ENCODE results near the gene ADGRG3. TPM values are rescaled to one million over a fixed set of nuclear protein-coding genes. Genes with fewer than 3 reads are reported as not detected.

The ADGRG3 gene
- total RNA-seq, 1 donor from 2014 or later: not detected

DNA sequence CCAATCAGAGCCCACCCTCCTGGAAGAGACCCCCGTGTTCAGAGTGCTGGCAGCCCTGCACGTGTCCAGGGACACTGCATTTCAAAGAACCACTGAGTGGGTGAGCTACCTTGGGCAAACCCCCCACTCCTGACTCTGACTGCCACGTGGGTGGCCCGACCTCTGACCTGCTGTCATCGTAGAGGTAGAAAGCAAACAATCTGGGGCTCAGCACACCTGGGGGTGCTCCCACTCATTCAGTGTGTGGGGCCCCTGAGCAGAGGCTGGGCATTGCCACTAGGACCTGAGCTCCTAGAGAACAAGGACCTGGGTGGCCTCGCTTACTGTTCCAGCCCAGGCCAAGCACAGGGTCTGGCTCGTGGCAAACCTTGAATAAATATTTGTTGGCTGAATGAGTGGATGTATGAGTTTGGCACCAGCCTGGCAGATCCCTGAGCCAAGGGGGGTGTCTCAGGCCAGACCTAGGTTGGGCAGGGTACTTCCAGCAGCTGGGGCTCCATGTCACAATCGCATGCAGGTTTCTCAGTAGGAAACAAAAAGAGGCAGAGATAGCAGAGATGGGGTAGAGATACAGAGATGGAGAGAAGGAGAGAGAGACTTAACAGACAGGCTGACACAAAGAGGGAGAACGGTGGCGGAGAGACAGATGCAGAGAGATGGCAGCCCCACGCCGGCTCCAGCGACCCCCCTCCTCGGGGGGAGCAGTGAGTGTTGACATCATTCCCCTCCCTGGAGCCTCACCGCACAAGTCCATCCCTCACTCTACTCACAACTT is 21.1 kb downstream of the ADGRG3 start:
- no peaks in the 10 kb centered on the region for H3K36me3 Mint-ChIP-seq (ENCODE audit: low read depth)
- no peak overlapping the region for H3K27ac Mint-ChIP-seq (ENCODE audit: unreplicated experiment)
- peaks cover 2% of the 10 kb centered on the region for H3K9me3 Mint-ChIP-seq
- TF ChIP-seq, protein P1, sequence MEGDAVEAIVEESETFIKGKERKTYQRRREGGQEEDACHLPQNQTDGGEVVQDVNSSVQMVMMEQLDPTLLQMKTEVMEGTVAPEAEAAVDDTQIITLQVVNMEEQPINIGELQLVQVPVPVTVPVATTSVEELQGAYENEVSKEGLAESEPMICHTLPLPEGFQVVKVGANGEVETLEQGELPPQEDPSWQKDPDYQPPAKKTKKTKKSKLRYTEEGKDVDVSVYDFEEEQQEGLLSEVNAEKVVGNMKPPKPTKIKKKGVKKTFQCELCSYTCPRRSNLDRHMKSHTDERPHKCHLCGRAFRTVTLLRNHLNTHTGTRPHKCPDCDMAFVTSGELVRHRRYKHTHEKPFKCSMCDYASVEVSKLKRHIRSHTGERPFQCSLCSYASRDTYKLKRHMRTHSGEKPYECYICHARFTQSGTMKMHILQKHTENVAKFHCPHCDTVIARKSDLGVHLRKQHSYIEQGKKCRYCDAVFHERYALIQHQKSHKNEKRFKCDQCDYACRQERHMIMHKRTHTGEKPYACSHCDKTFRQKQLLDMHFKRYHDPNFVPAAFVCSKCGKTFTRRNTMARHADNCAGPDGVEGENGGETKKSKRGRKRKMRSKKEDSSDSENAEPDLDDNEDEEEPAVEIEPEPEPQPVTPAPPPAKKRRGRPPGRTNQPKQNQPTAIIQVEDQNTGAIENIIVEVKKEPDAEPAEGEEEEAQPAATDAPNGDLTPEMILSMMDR (conservative IDR thresholded peaks at IDR 0.05): no peak
- DNase-seq (ENCODE audit: low read depth, low spot score): no peak
- H3K4me1 Mint-ChIP-seq: peaks cover 6% of the 10 kb centered on the region
- H3K27me3 Mint-ChIP-seq (ENCODE audit: low read depth): no peaks in the 10 kb centered on the region
- no peak overlapping the region for H3K4me3 Mint-ChIP-seq

DNA sequence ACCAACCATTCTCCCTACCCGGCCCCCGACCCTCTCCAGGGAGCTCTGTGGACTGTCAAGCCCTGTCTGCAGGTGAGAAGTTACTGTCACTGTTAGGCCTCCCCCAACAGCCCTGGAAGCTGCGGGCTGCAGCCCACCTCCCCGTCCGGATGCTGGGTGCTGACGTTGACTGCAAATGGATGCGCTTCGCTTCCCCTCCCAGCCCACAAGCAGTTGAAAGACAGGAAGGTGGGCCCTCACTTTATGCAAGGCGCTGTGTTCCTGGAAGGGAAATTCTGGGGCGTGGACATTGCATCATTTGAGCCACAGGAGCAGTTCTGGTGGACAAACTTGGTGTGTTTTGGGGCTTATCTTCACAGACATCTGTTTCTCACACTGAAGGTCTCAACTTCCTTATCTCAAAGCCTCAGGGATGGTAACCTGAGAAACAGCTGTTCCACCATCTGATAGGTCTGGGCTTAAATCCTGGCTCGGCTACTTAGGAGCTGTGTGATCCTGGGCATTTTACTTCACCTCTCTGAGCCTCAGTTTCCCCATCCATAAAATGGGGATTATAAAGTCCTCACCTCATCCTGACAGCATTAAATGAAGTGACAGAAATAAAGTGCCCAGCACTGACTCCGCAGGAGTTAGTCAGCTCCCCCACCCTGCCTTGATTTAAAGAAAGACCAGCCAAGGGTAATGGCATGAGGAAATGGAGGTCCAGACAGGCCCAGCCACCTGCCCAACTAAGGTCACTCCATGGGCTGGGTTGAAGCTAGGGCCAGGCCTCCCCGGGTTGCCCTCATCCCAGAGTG is 21.9 kb downstream of the ADGRG3 start:
- no peak for DNase-seq (ENCODE audit: low read depth, low spot score)
- no peak overlapping the region for H3K27ac Mint-ChIP-seq (ENCODE audit: unreplicated experiment)
- no peaks in the 10 kb centered on the region for H3K36me3 Mint-ChIP-seq (ENCODE audit: low read depth)
- TF ChIP-seq, protein P1 (conservative IDR thresholded peaks at IDR 0.05): no peak
- H3K9me3 Mint-ChIP-seq: peaks cover 2% of the 10 kb centered on the region
- H3K27me3 Mint-ChIP-seq (ENCODE audit: low read depth): no peaks in the 10 kb centered on the region
- no peak overlapping the region for H3K4me3 Mint-ChIP-seq
- H3K4me1 Mint-ChIP-seq: peaks cover 12% of the 10 kb centered on the region

DNA sequence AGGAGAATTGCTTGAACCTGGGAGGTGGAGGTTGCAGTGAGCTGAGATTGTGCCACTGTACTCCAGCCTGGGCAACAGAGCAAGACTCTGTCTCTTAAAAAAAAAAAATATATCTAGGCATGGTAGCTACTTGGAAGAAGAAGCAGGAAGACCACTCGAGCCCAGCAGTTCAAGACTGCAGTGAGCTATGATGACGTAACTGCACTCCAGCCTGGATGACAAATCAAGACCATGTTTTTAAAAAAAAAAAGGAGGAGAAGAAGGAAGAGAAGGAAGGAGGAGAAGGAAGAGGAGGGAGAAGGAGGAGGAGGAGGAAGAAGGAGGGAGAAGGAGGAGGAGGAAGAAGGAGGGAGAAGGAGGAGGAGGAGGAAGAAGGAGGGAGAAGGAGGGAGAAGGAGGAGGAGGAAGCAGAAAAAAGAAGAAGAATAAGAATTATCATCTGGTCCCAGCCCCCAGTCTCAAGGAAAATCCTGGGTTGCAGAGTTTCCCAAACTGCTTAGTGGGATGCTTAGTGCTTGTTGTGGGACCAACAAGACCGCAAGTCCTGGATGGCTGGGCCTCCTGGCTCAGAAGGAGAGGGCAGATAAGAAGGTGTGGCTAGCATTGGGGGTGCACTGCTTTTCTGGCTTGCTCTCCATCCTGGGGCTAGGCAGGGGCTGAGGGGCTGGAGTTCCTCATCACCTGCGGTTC is 22.8 kb downstream of the ADGRG3 start:
- TF ChIP-seq, protein P1 (conservative IDR thresholded peaks at IDR 0.05): no peak
- peaks cover 2% of the 10 kb centered on the region for H3K9me3 Mint-ChIP-seq
- H3K27ac Mint-ChIP-seq (ENCODE audit: unreplicated experiment): no peak overlapping the region
- H3K27me3 Mint-ChIP-seq (ENCODE audit: low read depth): no peaks in the 10 kb centered on the region
- H3K4me3 Mint-ChIP-seq: no peak overlapping the region
- DNase-seq (ENCODE audit: low read depth, low spot score): no peak
- H3K36me3 Mint-ChIP-seq (ENCODE audit: low read depth): no peaks in the 10 kb centered on the region
- H3K4me1 Mint-ChIP-seq: peaks cover 16% of the 10 kb centered on the region

DNA sequence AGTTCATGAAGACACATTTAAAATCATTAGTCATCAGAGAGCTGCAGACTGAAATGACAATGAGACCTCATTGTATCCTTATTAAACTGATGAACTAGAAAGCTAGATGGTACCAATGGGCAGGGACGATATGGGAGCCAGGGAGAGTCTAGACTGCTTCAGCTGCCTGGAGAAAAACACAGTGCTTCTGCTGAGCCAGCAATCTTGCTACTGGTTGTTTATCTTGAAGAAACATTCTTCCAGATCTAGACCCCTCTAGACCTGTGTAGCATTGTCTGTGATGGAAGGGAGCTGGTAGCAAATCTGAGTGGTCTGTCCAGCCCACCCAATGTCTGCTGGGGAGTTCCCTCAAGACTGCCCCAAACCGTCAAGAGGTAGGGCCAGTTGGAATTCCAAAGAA is 24.5 kb downstream of the ADGRG3 start:
- Mint-ChIP-seq H3K9me3 (no peaks in the 10 kb centered on the region), H3K27ac (ENCODE audit: unreplicated experiment) (no peak overlapping the region)

DNA sequence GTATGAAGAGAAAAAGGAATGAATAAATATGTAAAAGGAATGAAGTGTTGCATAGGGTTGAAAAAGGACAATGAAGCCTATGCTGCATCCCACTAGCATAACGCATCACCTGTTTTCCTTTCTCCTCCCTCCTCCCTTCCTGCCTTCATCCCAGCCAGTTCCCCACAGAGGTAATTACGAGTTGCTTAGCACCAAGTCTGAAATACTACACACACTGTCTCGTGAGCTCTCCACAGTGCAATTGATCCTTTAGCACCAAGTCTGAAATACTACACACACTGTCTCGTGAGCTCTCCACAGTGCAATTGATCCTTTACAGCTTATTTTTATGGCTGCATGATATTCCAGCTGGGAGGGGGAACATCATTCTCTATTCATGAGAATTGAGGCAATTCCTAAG is 25.4 kb downstream of the ADGRG3 start:
- DNase-seq (ENCODE audit: low read depth, low spot score): no peak
- TF ChIP-seq, protein P1 (conservative IDR thresholded peaks at IDR 0.05): no peak
- no peaks in the 10 kb centered on the region for H3K36me3 Mint-ChIP-seq (ENCODE audit: low read depth)
- peaks cover 16% of the 10 kb centered on the region for H3K4me1 Mint-ChIP-seq
- no peak overlapping the region for H3K4me3 Mint-ChIP-seq
- no peaks in the 10 kb centered on the region for H3K27me3 Mint-ChIP-seq (ENCODE audit: low read depth)
- H3K9me3 Mint-ChIP-seq: no peaks in the 10 kb centered on the region
- H3K27ac Mint-ChIP-seq (ENCODE audit: unreplicated experiment): no peak overlapping the region

More for the DNA sequence above, 24.5 kb downstream of the ADGRG3 start:
- H3K27me3 Mint-ChIP-seq (ENCODE audit: low read depth): no peaks in the 10 kb centered on the region
- TF ChIP-seq, protein P1 (conservative IDR thresholded peaks at IDR 0.05): no peak
- H3K36me3 Mint-ChIP-seq (ENCODE audit: low read depth): no peaks in the 10 kb centered on the region
- peaks cover 16% of the 10 kb centered on the region for H3K4me1 Mint-ChIP-seq
- H3K4me3 Mint-ChIP-seq: no peak overlapping the region
- DNase-seq (ENCODE audit: low read depth, low spot score): no peak
